CD4-positive, alpha-beta memory T cell (primary cell): ENCODE results near the gene AKT1. TPM values are rescaled to one million over a fixed set of nuclear protein-coding genes. Genes with fewer than 3 reads are reported as not detected.

Experiments
- CTCF ChIA-PET: fragments of 350-600 bp; sonication (Branson Sonifier 250); formaldehyde crosslinking; loops from one replicate; lab custom pipeline; 2021; ENCODE audit warnings: inconsistent platforms; ENCODE audit not compliant: partially characterized antibody; lab: Charles Lee
- POLR2A ChIA-PET: fragments of 350-600 bp; sonication (Branson Sonifier 250); formaldehyde crosslinking; loops from one replicate; lab custom pipeline; 2021; ENCODE audit not compliant: partially characterized antibody; lab: Charles Lee
- DNase-seq, 5 donors: peaks; one replicate each; pipeline versions ENCODE4 v3.0.0 to v3.0.0-alpha.2; 2020 to 2022; ENCODE audit warnings: mixed read lengths in 1 of 5
- H3K27ac ChIP-seq: one replicate; pipeline ENCODE4 v1.7.0; 2013; ENCODE audit warnings: low read depth, low read length
- H3K27me3 ChIP-seq: 2 replicates; pipeline ENCODE4 v1.7.0; 2013; ENCODE audit warnings: mild to moderate bottlenecking, low read length, moderate library complexity; ENCODE audit not compliant: insufficient read depth
- H3K36me3 ChIP-seq: 2 replicates; pipeline ENCODE4 v1.7.0; 2013; ENCODE audit warnings: mild to moderate bottlenecking, low read length, moderate library complexity; ENCODE audit not compliant: insufficient read depth
- H3K4me1 ChIP-seq: 2 replicates; pipeline ENCODE4 v1.7.0; 2013; ENCODE audit warnings: mild to moderate bottlenecking, low read length, moderate library complexity; ENCODE audit not compliant: insufficient read depth
- H3K4me3 ChIP-seq, 2 donors: one replicate each; pipeline ENCODE4 v1.7.0; 2013; ENCODE audit warnings: low read length in 2 of 2, mild to moderate bottlenecking in 1 of 2
- H3K9me3 ChIP-seq, 2 donors: one replicate each; pipeline ENCODE4 v1.7.0; 2013; ENCODE audit warnings: low read length in 2 of 2, control low read depth in 1 of 2; ENCODE audit not compliant: control insufficient read depth in 1 of 2
- H3K27ac Mint-ChIP-seq, 7 donors: one replicate each; pipeline ENCODE4 v1.8.0; 2020 to 2021; ENCODE audit warnings: mixed read lengths in 7 of 7, mild to moderate bottlenecking in 6 of 7, inconsistent platforms in 3 of 7, moderate library complexity in 3 of 7
- H3K27me3 Mint-ChIP-seq, 2 donors: one replicate each; pipeline ENCODE4 v1.8.0; 2020 to 2021; ENCODE audit warnings: mixed read lengths in 2 of 2
- H3K36me3 Mint-ChIP-seq, 2 donors: one replicate each; pipeline ENCODE4 v1.8.0; 2020 to 2021; ENCODE audit warnings: mixed read lengths in 2 of 2, inconsistent platforms in 1 of 2, mild to moderate bottlenecking in 1 of 2
- H3K4me1 Mint-ChIP-seq, 4 donors: one replicate each; pipeline ENCODE4 v1.8.0; 2020 to 2021; ENCODE audit warnings: mixed read lengths in 4 of 4, mild to moderate bottlenecking in 1 of 4
- H3K4me3 Mint-ChIP-seq, 8 donors: one replicate each; pipeline ENCODE4 v1.8.0; 2020 to 2021; ENCODE audit warnings: mixed read lengths in 8 of 8, mild to moderate bottlenecking in 7 of 8, moderate library complexity in 6 of 8, inconsistent platforms in 3 of 8
- H3K9me3 Mint-ChIP-seq, 8 donors: one replicate each; pipeline ENCODE4 v1.8.0; 2020 to 2021; ENCODE audit warnings: mixed read lengths in 8 of 8, mild to moderate bottlenecking in 5 of 8, inconsistent platforms in 3 of 8, moderate library complexity in 1 of 8
- intact Hi-C: fragments of 100-400 bp; cut with micrococcal nuclease; formaldehyde crosslinking; loops from one replicate; pipeline ENCODE4 v1.15.1; 2023
- polyA plus RNA-seq, 2 donors: library from polyadenylated mRNA; unstranded; fragments of 300-500 nt; fragmentation: Illumina TruSeq; gene quantifications; one replicate each; pipeline ENCODE4 v1.2.3, GENCODE V29; 2021
- total RNA-seq, 2 experiments: library from RNA; stranded (reverse); gene quantifications; one replicate each; pipeline ENCODE4 v1.2.3, GENCODE V29; 2021

The AKT1 gene
- total and polyA plus RNA-seq, 4 experiments from 2014 or later, result 5.3 to 90.5 (median 56.1) TPM

GRCh38 chr14:104741108-104741802 is 54.3 kb downstream of the AKT1 start:
- Mint-ChIP-seq H3K36me3 (no peaks in the 10 kb centered on the region), H3K9me3 (no peaks in the 10 kb centered on the region), H3K27ac (no peak overlapping the region), H3K4me3 (no peak overlapping the region), H3K27me3 (peaks cover 0 to 1% of the 10 kb centered on the region in 2 donors), H3K4me1 (peaks cover 0 to 4% (median 2%) of the 10 kb centered on the region in 4 donors)
- Histone ChIP-seq H3K9me3 (no peaks in the 10 kb centered on the region), H3K4me3 (no peak overlapping the region), H3K4me1 (peaks cover 4% of the 10 kb centered on the region), H3K27ac (no peak overlapping the region), H3K36me3 (no peaks in the 10 kb centered on the region), H3K27me3 (no peaks in the 10 kb centered on the region)
- DNase-seq, result peak in 1 of 5 donors; percentile 12
- intact Hi-C loops, result no loop called here
- ChIA-PET CTCF (no interaction called here), POLR2A (no interaction called here)

- Histone ChIP-seq H3K27me3 (no peaks in the 10 kb centered on the region), H3K9me3 (no peaks in the 10 kb centered on the region), H3K4me1 (no peaks in the 10 kb centered on the region), H3K4me3 (no peak overlapping the region), H3K36me3 (no peaks in the 10 kb centered on the region), H3K27ac (no peak overlapping the region)
- Mint-ChIP-seq H3K4me1 (no peaks in the 10 kb centered on the region), H3K4me3 (no peak overlapping the region), H3K9me3 (no peaks in the 10 kb centered on the region), H3K27ac (peak overlapping the region in 1 of 7 donors; percentile 89), H3K36me3 (no peaks in the 10 kb centered on the region), H3K27me3 (peaks cover 0 to 1% of the 10 kb centered on the region in 2 donors)
- intact Hi-C loops, result no loop called here
- CTCF ChIA-PET, result no interaction called here
- DNase-seq, result peak in 1 of 5 donors; percentile 13
- POLR2A ChIA-PET, result no interaction called here
Observed at GRCh38 chr14:104739546-104740516, 55.7 kb downstream of the AKT1 start.

- Mint-ChIP-seq H3K4me3 (no peak overlapping the region), H3K4me1 (no peaks in the 10 kb centered on the region), H3K27me3 (peaks cover 0 to 1% of the 10 kb centered on the region in 2 donors), H3K27ac (no peak overlapping the region), H3K36me3 (no peaks in the 10 kb centered on the region), H3K9me3 (no peaks in the 10 kb centered on the region)
- intact Hi-C loops, result no loop called here
- no peak for DNase-seq
- H3K27me3 ChIP-seq, result no peaks in the 10 kb centered on the region
- H3K4me3 ChIP-seq, result no peak overlapping the region
- H3K36me3 ChIP-seq, result no peaks in the 10 kb centered on the region
- ChIA-PET CTCF (no interaction called here), POLR2A (no interaction called here)
- no peak overlapping the region for H3K27ac ChIP-seq
- no peaks in the 10 kb centered on the region for H3K4me1 ChIP-seq
- no peaks in the 10 kb centered on the region for H3K9me3 ChIP-seq
Observed at GRCh38 chr14:104739026-104739425, 56.5 kb downstream of the AKT1 start.

GRCh38 chr14:104738375-104739019 is 57.1 kb downstream of the AKT1 start:
- Mint-ChIP-seq H3K36me3 (no peaks in the 10 kb centered on the region), H3K27ac (no peak overlapping the region), H3K27me3 (peaks cover 0 to 1% of the 10 kb centered on the region in 2 donors), H3K9me3 (no peaks in the 10 kb centered on the region), H3K4me3 (no peak overlapping the region), H3K4me1 (no peaks in the 10 kb centered on the region)
- DNase-seq, result peak in 1 of 5 donors; percentile 9
- H3K9me3 ChIP-seq, result no peaks in the 10 kb centered on the region
- intact Hi-C loops, result no loop called here
- no peaks in the 10 kb centered on the region for H3K4me1 ChIP-seq
- no peak overlapping the region for H3K4me3 ChIP-seq
- H3K27ac ChIP-seq, result no peak overlapping the region
- ChIA-PET POLR2A (no interaction called here), CTCF (no interaction called here)
- no peaks in the 10 kb centered on the region for H3K36me3 ChIP-seq
- H3K27me3 ChIP-seq, result no peaks in the 10 kb centered on the region

GRCh38 chr14:104735830-104736642 is 59.5 kb downstream of the AKT1 start:
- Mint-ChIP-seq H3K4me3 (no peak overlapping the region), H3K4me1 (no peaks in the 10 kb centered on the region), H3K27me3 (peaks cover 0 to 1% of the 10 kb centered on the region in 2 donors), H3K36me3 (no peaks in the 10 kb centered on the region), H3K9me3 (no peaks in the 10 kb centered on the region), H3K27ac (no peak overlapping the region)
- no peak for DNase-seq
- CTCF ChIA-PET, result interaction anchor here (1.4 kb wide), 1 partner anchor 13 kb away, joined by 6 read pairs; the partner anchor contains the start of gene ADSS1
- Histone ChIP-seq H3K4me3 (no peak overlapping the region), H3K9me3 (no peaks in the 10 kb centered on the region), H3K27me3 (no peaks in the 10 kb centered on the region), H3K27ac (no peak overlapping the region), H3K4me1 (no peaks in the 10 kb centered on the region), H3K36me3 (no peaks in the 10 kb centered on the region)
- intact Hi-C loops, result no loop called here
- POLR2A ChIA-PET, result no interaction called here

GRCh38 chr14:104734991-104735779 is 60.4 kb downstream of the AKT1 start:
- POLR2A ChIA-PET, result no interaction called here

More at GRCh38 chr14:104734991-104735779, 60.4 kb downstream of the AKT1 start:
- CTCF ChIA-PET, result no interaction called here
- no peak overlapping the region for H3K4me3 Mint-ChIP-seq
- peaks cover 0 to 1% of the 10 kb centered on the region in 2 donors for H3K27me3 Mint-ChIP-seq
- H3K4me1 ChIP-seq, result no peaks in the 10 kb centered on the region
- no peak overlapping the region for H3K27ac ChIP-seq
- no peaks in the 10 kb centered on the region for H3K4me1 Mint-ChIP-seq
- no peaks in the 10 kb centered on the region for H3K27me3 ChIP-seq
- H3K9me3 ChIP-seq, result no peaks in the 10 kb centered on the region
- DNase-seq, result no peak
- H3K4me3 ChIP-seq, result no peak overlapping the region
- no peaks in the 10 kb centered on the region for H3K9me3 Mint-ChIP-seq
- H3K36me3 ChIP-seq, result no peaks in the 10 kb centered on the region
- H3K36me3 Mint-ChIP-seq, result no peaks in the 10 kb centered on the region
- no peak overlapping the region for H3K27ac Mint-ChIP-seq
- intact Hi-C loops, result no loop called here
